Activated T-helper 1 cell treated with anti-CD3 and anti-CD28 coated beads, Interleukin-12 subunit alpha, Interleukin-12 subunit beta, Interleukin-2, Interleukin-4 antibody, amounts not matched to agents 30 ng/mL and 10 ng/mL and 1 ng/mL, durations not matched to agents 14 hours and 24 hours and 36 hours (primary cell): ENCODE measurements around the gene RGS10. TPM values are rescaled to one million over a fixed set of nuclear protein-coding genes. Genes with fewer than 3 reads are reported as not detected.
"Not testable (repeated sequence)": the region's sequence is repeated elsewhere in the genome, so short reads cannot be mapped to it uniquely, and the experiment has no call there.

Experiments
- DNase-seq: peaks from one replicate; pipeline ENCODE4 v3.0.0; 2021; ENCODE audit warnings: low spot score
- H3K27ac Mint-ChIP-seq: one replicate; pipeline ENCODE4 v1.8.0; 2021; ENCODE audit warnings: mild to moderate bottlenecking, mixed read lengths
- H3K27me3 Mint-ChIP-seq: one replicate; pipeline ENCODE4 v1.8.0; 2022; ENCODE audit warnings: mild to moderate bottlenecking, moderate library complexity, mixed read lengths; ENCODE audit not compliant: insufficient read depth
- H3K36me3 Mint-ChIP-seq: one replicate; pipeline ENCODE4 v1.8.0; 2021; ENCODE audit warnings: low read depth, mixed read lengths
- H3K4me1 Mint-ChIP-seq: one replicate; pipeline ENCODE4 v1.8.0; 2021; ENCODE audit warnings: low read depth, mixed read lengths
- H3K4me3 Mint-ChIP-seq: one replicate; pipeline ENCODE4 v1.8.0; 2021; ENCODE audit warnings: mild to moderate bottlenecking, moderate library complexity, mixed read lengths
- H3K9me3 Mint-ChIP-seq: one replicate; pipeline ENCODE4 v1.8.0; 2021; ENCODE audit warnings: mixed read lengths
- intact Hi-C: fragments of 100-400 bp; cut with micrococcal nuclease; formaldehyde crosslinking; loops from one replicate; pipeline ENCODE4 v1.15.1; 2024
- total RNA-seq: library from RNA; stranded (reverse); gene quantifications from 2 replicates; pipeline ENCODE4 v1.2.3, GENCODE V29; 2022

RGS10 gene
- total RNA-seq, 1 donor from 2014 or later: 150 TPM

GRCh38 chr10:119535837-119536507 is 6.5 kb downstream of the RGS10 start:
- H3K4me3 Mint-ChIP-seq: peak overlapping the region; percentile 19
- H3K27ac Mint-ChIP-seq: peak overlapping the region; percentile 75
- H3K4me1 Mint-ChIP-seq: peaks cover 76% of the 10 kb centered on the region
- peaks cover 36% of the 10 kb centered on the region for H3K36me3 Mint-ChIP-seq
- no peak for DNase-seq
- no peaks in the 10 kb centered on the region for H3K9me3 Mint-ChIP-seq
- H3K27me3 Mint-ChIP-seq: no peaks in the 10 kb centered on the region
- intact Hi-C loops: no loop called here

- intact Hi-C loops: no loop called here
- no peaks in the 10 kb centered on the region for H3K27me3 Mint-ChIP-seq
These were observed 7.2 kb downstream of the RGS10 start for GRCh38 chr10:119535305-119535704.

GRCh38 chr10:119533473-119533872 is 9.0 kb downstream of the RGS10 start:
- H3K4me3 Mint-ChIP-seq: no peak overlapping the region
- peaks cover 55% of the 10 kb centered on the region for H3K4me1 Mint-ChIP-seq
- peaks cover 34% of the 10 kb centered on the region for H3K36me3 Mint-ChIP-seq
- H3K9me3 Mint-ChIP-seq: no peaks in the 10 kb centered on the region
- no peak for DNase-seq
- no peak overlapping the region for H3K27ac Mint-ChIP-seq
- H3K27me3 Mint-ChIP-seq: no peaks in the 10 kb centered on the region
- intact Hi-C loops: no loop called here

More at GRCh38 chr10:119535305-119535704, 7.2 kb downstream of the RGS10 start:
- H3K4me3 Mint-ChIP-seq: peak overlapping the region; percentile 19
- H3K27ac Mint-ChIP-seq: peak overlapping the region; percentile 75
- no peaks in the 10 kb centered on the region for H3K9me3 Mint-ChIP-seq
- peaks cover 69% of the 10 kb centered on the region for H3K4me1 Mint-ChIP-seq
- DNase-seq: no peak
- peaks cover 34% of the 10 kb centered on the region for H3K36me3 Mint-ChIP-seq

DNA sequence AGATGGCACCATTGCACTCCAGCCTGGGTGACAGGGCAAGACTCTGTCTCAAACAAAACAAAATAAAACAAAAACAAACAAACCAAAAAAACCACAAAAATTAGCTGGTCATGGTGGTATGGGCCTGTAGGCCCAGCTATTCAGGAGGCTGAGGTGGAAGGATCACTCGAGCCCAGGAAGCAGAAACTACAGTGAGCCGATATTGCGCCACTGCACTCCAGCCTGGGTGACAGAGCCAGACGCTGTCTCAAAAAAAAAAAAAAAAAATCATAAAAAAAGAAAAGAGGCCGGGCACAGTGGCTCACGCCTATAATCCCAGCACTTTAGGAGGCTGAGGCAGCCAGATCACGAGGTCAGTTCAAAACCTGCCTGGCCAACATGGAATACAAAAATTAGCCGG is 9.7 kb downstream of the RGS10 start:
- Mint-ChIP-seq H3K36me3 (peaks cover 34% of the 10 kb centered on the region), H3K4me1 (peaks cover 48% of the 10 kb centered on the region)
- H3K27me3 Mint-ChIP-seq, H3K4me3 Mint-ChIP-seq, intact Hi-C loops, H3K27ac Mint-ChIP-seq, H3K9me3 Mint-ChIP-seq, DNase-seq: not testable (repeated sequence)

GRCh38 chr10:119532251-119532650 is 10.3 kb downstream of the RGS10 start:
- H3K36me3 Mint-ChIP-seq: peaks cover 39% of the 10 kb centered on the region
- intact Hi-C loops, H3K4me3 Mint-ChIP-seq, H3K27me3 Mint-ChIP-seq, H3K9me3 Mint-ChIP-seq, H3K27ac Mint-ChIP-seq, DNase-seq: not testable (repeated sequence)
- H3K4me1 Mint-ChIP-seq: peaks cover 43% of the 10 kb centered on the region

DNA sequence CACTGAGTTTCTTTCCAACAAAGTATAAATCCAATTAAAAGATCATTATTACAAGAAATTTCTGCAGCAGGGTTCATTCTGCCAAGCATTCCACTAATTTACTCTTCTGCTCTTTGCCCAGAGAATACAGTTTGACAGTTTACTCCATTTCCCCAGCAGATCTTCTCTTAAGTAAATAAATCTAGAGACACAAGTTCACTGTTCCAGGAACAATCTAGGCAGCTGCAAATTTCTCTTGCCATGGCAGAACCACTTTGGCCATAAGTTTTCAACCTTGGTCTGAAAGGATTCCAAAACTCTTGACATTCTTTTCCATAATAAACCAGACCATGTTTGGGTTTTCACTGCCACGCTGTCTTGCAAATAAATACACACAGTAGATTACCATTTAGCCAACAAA is 11.5 kb downstream of the RGS10 start:
- no peak for DNase-seq
- Mint-ChIP-seq H3K4me1 (peaks cover 32% of the 10 kb centered on the region), H3K9me3 (no peaks in the 10 kb centered on the region), H3K4me3 (no peak overlapping the region), H3K36me3 (peaks cover 44% of the 10 kb centered on the region), H3K27me3 (no peaks in the 10 kb centered on the region), H3K27ac (no peak overlapping the region)
- intact Hi-C loops: no loop called here

DNA sequence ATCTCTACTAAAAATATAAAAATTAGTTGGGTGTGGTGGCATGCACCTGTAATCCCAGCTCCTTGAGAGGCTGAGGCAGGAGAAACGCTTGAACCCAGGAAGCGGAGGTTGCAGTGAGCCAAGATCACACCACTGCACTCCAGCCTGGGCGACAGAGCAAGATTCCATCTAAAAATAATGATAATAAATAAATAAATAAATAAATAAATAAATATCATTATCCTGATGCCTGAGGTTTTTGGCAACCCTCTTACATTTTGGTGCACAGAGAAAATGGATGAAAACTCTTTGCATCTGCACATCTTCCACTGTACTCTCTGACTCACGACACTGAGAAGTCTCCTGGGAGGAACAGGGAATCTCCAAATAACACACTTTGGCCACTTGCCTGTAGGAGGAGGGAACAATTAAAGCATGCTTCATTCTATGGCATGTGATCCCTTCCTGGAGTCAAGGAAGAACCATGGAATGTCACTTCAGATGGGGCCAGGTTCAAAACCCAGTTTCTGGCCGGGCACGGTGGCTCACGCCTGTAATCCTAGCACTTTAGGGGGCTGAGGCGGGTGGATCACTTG is 13.8 kb downstream of the RGS10 start:
- DNase-seq, intact Hi-C loops, H3K27me3 Mint-ChIP-seq, H3K9me3 Mint-ChIP-seq, H3K4me3 Mint-ChIP-seq, H3K27ac Mint-ChIP-seq: not testable (repeated sequence)
- Mint-ChIP-seq H3K4me1 (peaks cover 23% of the 10 kb centered on the region), H3K36me3 (peaks cover 54% of the 10 kb centered on the region)

DNA sequence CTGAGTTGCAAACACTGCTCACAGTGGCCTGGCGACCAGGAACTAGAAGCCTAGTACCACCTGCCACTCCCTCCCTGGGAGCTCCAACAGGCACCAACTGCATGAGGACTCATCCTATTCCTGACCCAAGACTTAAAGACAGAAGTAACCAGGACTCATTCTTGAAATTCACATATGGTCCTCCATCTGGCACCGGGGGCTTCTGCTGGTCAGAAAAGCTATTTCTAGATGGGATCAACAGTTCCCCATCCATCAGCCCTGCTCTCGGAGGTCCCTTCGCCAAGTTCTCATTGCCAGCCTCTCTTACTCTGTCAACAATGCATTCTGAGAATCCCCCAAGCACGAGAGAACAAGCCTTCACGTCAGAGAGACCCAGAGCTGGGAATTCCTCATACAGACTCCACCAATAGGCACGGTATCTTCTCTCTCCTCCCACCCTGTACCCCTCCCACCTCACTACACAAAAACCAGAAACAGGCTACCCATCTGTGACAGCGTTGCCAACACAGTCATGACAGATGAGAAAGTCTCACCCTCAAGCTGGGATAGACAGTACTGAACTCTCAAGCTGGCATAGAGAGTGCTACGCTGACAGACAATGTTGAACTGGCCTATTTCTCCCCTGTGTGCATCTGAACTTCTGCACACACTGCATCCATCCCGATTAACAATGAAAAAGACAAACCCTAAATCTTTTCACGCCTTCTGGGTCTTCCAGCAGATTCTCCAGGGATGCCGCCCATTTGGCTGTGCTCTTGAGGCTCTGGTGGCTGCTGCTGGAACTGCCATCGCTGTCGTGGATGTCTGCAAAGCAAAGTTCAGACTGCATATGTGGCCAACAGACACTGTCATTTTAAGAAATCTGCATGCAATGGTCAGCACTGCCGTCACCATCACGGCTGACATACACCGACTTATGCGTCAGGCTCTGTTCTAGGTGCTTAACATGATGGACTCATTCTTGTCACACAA is 15.6 kb downstream of the RGS10 start:
- intact Hi-C loops: no loop called here
- peaks cover 59% of the 10 kb centered on the region for H3K36me3 Mint-ChIP-seq
- DNase-seq: no peak
- H3K27ac Mint-ChIP-seq: no peak overlapping the region
- peaks cover 16% of the 10 kb centered on the region for H3K4me1 Mint-ChIP-seq
- no peaks in the 10 kb centered on the region for H3K27me3 Mint-ChIP-seq
- H3K9me3 Mint-ChIP-seq: no peaks in the 10 kb centered on the region
- H3K4me3 Mint-ChIP-seq: no peak overlapping the region

- Mint-ChIP-seq H3K9me3 (no peaks in the 10 kb centered on the region), H3K4me1 (peaks cover 19% of the 10 kb centered on the region), H3K27ac (no peak overlapping the region), H3K4me3 (no peak overlapping the region), H3K27me3 (no peaks in the 10 kb centered on the region), H3K36me3 (peaks cover 60% of the 10 kb centered on the region)
- intact Hi-C loops: no loop called here
- no peak for DNase-seq
These were observed 16.4 kb downstream of the RGS10 start for GRCh38 chr10:119526149-119526548.

DNA sequence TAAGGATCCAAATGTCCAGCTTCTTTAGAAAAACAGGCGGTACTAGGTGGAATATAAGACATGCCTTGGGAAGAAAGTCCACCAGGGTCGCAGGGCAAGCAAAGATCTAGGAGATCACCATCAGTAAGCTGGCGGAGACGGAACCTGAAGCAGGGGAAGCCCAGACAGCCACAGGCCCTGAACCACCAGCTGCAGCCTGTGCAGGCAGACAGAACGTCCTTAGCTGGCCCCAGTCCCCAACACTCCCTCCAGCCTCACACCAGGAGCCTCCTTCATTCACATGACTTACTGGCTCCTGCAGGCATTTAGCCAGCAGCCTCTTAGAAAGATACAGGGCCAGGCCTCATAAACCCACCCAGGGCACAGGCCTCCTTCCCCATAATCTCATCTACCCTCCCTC is 17.4 kb downstream of the RGS10 start:
- H3K36me3 Mint-ChIP-seq: peaks cover 67% of the 10 kb centered on the region

DNA sequence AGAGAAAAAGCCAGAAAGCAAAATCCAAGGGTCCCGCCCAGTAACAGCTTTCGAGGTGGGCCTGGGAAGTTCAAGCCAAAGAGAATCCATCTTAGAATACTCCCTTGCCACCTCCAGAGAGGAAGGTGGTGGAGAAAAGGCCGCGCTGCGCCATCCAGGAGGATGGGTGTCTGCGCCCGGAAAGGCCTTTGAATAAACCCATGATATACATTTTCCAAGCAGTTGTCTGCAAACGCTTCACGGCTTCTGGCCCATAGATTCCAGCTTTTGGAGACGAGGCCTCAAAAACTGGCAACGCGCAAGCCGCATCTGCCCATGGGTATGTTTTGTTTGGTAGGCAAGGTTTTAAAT is 17.8 kb downstream of the RGS10 start:
- no peak for DNase-seq
- H3K36me3 Mint-ChIP-seq: peaks cover 70% of the 10 kb centered on the region
- H3K4me1 Mint-ChIP-seq: peaks cover 19% of the 10 kb centered on the region
- no peaks in the 10 kb centered on the region for H3K27me3 Mint-ChIP-seq
- no peak overlapping the region for H3K27ac Mint-ChIP-seq
- intact Hi-C loops: no loop called here
- no peaks in the 10 kb centered on the region for H3K9me3 Mint-ChIP-seq
- H3K4me3 Mint-ChIP-seq: no peak overlapping the region

More for the DNA sequence above, 17.4 kb downstream of the RGS10 start:
- intact Hi-C loops: no loop called here
- Mint-ChIP-seq H3K27ac (no peak overlapping the region), H3K27me3 (no peaks in the 10 kb centered on the region), H3K4me1 (peaks cover 19% of the 10 kb centered on the region), H3K4me3 (no peak overlapping the region), H3K9me3 (no peaks in the 10 kb centered on the region)
- no peak for DNase-seq

DNA sequence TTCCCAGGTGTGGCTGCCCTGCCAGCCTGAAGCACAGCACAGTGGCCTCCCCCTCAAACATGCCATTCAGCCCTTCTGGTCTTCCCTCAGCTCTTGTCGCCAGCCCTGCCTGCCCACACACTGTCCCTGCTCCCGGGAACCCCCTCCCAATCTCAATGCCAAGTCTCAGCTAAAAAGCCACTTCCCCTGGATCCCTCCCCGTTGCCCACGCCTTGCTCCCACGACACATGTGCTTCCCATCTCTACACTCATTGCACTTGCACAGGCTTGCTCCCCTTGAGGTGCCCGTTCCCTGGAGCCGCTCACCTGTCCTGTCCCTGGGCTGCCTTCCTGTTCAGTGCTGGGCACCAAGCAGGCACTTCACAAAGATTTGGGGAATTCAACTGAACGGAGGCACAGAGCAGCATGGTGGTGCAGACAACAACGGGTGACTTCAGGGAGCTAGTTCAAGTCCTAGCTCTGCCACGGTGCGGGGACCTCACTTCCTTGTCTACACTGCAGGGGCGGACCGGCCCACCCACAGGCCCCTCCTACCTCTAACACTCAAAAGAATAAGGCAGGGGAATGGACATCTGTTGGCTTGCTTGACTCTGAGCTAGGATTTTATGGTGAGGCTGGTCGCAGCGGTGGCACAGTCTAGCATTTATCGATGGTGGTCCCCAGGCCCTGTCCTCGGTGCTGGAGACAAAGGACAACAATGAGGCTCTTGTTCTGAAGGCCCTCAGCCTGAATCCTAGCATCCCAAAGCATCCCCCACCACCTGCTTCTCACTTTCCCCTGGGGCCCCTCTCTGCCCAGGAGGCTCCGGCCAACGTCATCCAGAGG is 18.4 kb downstream of the RGS10 start:
- Mint-ChIP-seq H3K4me3 (no peak overlapping the region), H3K27me3 (no peaks in the 10 kb centered on the region), H3K27ac (no peak overlapping the region), H3K9me3 (no peaks in the 10 kb centered on the region), H3K36me3 (peaks cover 71% of the 10 kb centered on the region), H3K4me1 (peaks cover 16% of the 10 kb centered on the region)
- intact Hi-C loops: no loop called here
- DNase-seq: no peak
